Left lung (tissue), 10 donors: ENCODE data around the gene PAK6. TPM values are rescaled to one million over a fixed set of nuclear protein-coding genes. Genes with fewer than 3 reads are reported as not detected.

ENCODE experiments used
- ATAC-seq: fragments of 200-7000 bp; cut with Tn5 transposase; one replicate; pipeline ENCODE4 v1.9.1; 2020; ENCODE audit warnings: moderate library complexity
- DNase-seq, 4 donors: peaks; one replicate each; pipeline ENCODE4 v3.0.0-alpha.2; 2013 to 2020
- H3K27ac ChIP-seq, 2 donors: fragments of 200-600 bp; sonication (generic) in 1 of 2; one replicate each; pipeline versions ENCODE4 v1.5.0 to v1.8.0; 2020 to 2021
- H3K27me3 ChIP-seq, 2 donors: fragments of 200-600 bp; sonication (generic) in 1 of 2; one replicate each; pipeline versions ENCODE4 v1.5.0 to v1.8.0; 2020 to 2021
- H3K36me3 ChIP-seq, 2 donors: fragments of 200-600 bp; sonication (generic) in 1 of 2; one replicate each; pipeline versions ENCODE4 v1.5.0 to v1.8.0; 2020 to 2021
- H3K4me1 ChIP-seq, 2 donors: fragments of 200-600 bp; one replicate each; pipeline ENCODE4 v1.8.0; 2021
- H3K4me3 ChIP-seq, 2 donors: fragments of 200-600 bp; sonication (generic) in 1 of 2; one replicate each; pipeline versions ENCODE4 v1.5.0 to v1.8.0; 2020 to 2021; ENCODE audit warnings: mild to moderate bottlenecking in 1 of 2
- H3K9me3 ChIP-seq, 2 donors: fragments of 200-600 bp; sonication (generic) in 1 of 2; one replicate each; pipeline versions ENCODE4 v1.5.0 to v1.8.0; 2020 to 2021
- intact Hi-C, 2 donors: fragments of 100-400 bp; cut with DNase I; formaldehyde crosslinking; loops; one replicate each; pipeline versions ENCODE4 v1.11.2 to v1.14.2; 2022
- polyA plus RNA-seq, 6 donors: library from polyadenylated mRNA; unstranded; fragments of 120-200 nt; gene quantifications; one replicate each; pipeline ENCODE4 v1.2.1, GENCODE V29; 2013; ENCODE audit not compliant: insufficient read length in 6 of 6
- total RNA-seq, 2 donors: library from RNA; stranded (reverse); fragmentation: NEBNext Ultra II Directional; extraction: Animal tissue kit (Norgen Biotek cat#: 25700); gene quantifications; one replicate each; pipeline ENCODE4 v1.2.1, GENCODE V29; 2021
- TF ChIP-seq, protein P1 (sequence below), 2 donors: fragments of 200-600 bp; sonication (generic) in 1 of 2; IDR thresholded peaks; one replicate each; pipeline versions ENCODE4 v1.5.0 to v1.8.0; 2021; ENCODE audit warnings: antibody characterized with exemption in 2 of 2
- donor health status: DM: no; HTN: yes; CAD: no.
- donor health status: DM: no; HTN: no; CAD: no.

The PAK6 gene
- total and polyA plus RNA-seq, 8 donors, result 5.3 to 14.6 (median 8.1) TPM

DNA sequence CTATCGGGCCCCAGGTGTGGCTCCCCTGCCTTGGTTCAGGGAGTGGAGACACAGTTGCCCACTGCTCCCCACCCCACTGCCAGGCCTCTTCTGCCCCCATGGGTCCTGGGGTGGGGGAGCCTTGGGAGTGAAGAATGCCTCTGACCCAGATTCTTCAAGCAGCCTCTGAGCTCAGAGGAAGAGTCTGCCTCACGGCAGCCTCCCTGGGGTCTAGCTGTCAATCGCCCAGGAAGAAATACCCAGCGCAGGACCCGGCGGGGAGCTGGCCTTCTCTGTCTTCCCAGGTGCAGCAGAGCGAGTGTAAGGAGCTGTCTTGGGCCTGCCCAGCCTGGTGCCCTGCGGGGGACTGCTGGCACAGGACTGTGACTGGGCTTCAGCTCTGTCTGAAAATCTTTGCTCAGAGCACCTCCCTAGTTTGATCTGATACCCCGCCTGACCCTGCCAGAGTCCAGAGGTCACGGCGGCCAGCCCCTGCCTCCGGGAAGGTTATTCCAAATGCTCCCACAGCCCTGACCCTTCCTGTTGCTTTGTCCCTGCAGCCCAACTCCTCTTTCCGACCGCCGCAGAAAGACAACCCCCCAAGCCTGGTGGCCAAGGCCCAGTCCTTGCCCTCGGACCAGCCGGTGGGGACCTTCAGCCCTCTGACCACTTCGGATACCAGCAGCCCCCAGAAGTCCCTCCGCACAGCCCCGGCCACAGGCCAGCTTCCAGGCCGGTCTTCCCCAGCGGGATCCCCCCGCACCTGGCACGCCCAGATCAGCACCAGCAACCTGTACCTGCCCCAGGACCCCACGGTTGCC is 33.0 kb downstream of the PAK6 start:
- intact Hi-C loops, result loop anchor here in 1 of 2 donors (5.0 kb wide), 1 partner anchor 225 kb away; no protein-coding TSS in a partner anchor
- Histone ChIP-seq H3K27me3 (no peaks in the 10 kb centered on the region), H3K4me3 (no peak overlapping the region), H3K9me3 (no peaks in the 10 kb centered on the region), H3K4me1 (peaks cover under 1 to 8% of the 10 kb centered on the region in 2 donors), H3K27ac (no peak overlapping the region), H3K36me3 (no peaks in the 10 kb centered on the region)
- TF ChIP-seq, protein P1, sequence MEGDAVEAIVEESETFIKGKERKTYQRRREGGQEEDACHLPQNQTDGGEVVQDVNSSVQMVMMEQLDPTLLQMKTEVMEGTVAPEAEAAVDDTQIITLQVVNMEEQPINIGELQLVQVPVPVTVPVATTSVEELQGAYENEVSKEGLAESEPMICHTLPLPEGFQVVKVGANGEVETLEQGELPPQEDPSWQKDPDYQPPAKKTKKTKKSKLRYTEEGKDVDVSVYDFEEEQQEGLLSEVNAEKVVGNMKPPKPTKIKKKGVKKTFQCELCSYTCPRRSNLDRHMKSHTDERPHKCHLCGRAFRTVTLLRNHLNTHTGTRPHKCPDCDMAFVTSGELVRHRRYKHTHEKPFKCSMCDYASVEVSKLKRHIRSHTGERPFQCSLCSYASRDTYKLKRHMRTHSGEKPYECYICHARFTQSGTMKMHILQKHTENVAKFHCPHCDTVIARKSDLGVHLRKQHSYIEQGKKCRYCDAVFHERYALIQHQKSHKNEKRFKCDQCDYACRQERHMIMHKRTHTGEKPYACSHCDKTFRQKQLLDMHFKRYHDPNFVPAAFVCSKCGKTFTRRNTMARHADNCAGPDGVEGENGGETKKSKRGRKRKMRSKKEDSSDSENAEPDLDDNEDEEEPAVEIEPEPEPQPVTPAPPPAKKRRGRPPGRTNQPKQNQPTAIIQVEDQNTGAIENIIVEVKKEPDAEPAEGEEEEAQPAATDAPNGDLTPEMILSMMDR (IDR thresholded peaks at IDR 0.05), result no peak
- no peak for ATAC-seq
- no peak for DNase-seq

DNA sequence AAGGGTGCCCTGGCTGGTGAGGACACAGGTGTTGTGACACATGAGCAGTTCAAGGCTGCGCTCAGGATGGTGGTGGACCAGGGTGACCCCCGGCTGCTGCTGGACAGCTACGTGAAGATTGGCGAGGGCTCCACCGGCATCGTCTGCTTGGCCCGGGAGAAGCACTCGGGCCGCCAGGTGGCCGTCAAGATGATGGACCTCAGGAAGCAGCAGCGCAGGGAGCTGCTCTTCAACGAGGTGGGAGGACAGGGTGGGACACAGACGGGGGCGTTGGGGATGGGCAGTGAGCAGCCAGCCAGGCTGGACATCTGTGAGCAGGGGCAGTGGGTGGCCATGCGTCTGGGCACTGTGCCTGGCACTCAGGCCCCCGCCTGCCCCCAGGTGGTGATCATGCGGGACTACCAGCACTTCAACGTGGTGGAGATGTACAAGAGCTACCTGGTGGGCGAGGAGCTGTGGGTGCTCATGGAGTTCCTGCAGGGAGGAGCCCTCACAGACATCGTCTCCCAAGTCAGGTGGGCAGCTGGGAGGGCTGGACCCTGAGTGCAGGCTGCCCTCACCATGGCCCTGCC is 33.7 kb downstream of the PAK6 start:
- peaks cover 0 to 15% of the 10 kb centered on the region in 2 donors for H3K4me1 ChIP-seq
- no peak for ATAC-seq
- intact Hi-C loops, result loop anchor here in 1 of 2 donors (5.0 kb wide), 1 partner anchor 225 kb away; no protein-coding TSS in a partner anchor

DNA sequence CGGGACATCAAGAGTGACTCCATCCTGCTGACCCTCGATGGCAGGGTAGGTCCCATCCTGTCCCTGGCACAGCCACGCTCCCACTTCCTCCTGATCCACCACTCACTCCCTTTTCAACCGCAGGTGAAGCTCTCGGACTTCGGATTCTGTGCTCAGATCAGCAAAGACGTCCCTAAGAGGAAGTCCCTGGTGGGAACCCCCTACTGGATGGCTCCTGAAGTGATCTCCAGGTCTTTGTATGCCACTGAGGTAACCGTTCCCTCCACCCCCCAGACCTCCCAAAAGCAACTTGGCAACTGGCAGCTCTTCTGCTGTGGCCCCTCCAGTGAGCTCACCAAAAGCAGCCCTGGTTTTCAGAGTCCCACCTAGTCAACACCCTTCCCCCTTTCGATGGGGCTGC is 34.6 kb downstream of the PAK6 start:
- Histone ChIP-seq H3K27me3 (peaks cover 0 to 13% of the 10 kb centered on the region in 2 donors), H3K4me3 (no peak overlapping the region), H3K9me3 (no peaks in the 10 kb centered on the region), H3K27ac (no peak overlapping the region), H3K36me3 (no peaks in the 10 kb centered on the region), H3K4me1 (peaks cover 0 to 22% of the 10 kb centered on the region in 2 donors)
- ATAC-seq, result no peak
- intact Hi-C loops, result loop anchor here in 1 of 2 donors (5.0 kb wide), 1 partner anchor 226 kb away; no protein-coding TSS in a partner anchor
- TF ChIP-seq, protein P1 (IDR thresholded peaks at IDR 0.05), result no peak
- DNase-seq, result no peak

More for the DNA sequence above, 33.7 kb downstream of the PAK6 start:
- Histone ChIP-seq H3K4me3 (no peak overlapping the region), H3K27me3 (peaks cover 0 to 4% of the 10 kb centered on the region in 2 donors), H3K27ac (no peak overlapping the region), H3K9me3 (no peaks in the 10 kb centered on the region), H3K36me3 (no peaks in the 10 kb centered on the region)
- TF ChIP-seq, protein P1 (IDR thresholded peaks at IDR 0.05), result no peak
- DNase-seq, result no peak

DNA sequence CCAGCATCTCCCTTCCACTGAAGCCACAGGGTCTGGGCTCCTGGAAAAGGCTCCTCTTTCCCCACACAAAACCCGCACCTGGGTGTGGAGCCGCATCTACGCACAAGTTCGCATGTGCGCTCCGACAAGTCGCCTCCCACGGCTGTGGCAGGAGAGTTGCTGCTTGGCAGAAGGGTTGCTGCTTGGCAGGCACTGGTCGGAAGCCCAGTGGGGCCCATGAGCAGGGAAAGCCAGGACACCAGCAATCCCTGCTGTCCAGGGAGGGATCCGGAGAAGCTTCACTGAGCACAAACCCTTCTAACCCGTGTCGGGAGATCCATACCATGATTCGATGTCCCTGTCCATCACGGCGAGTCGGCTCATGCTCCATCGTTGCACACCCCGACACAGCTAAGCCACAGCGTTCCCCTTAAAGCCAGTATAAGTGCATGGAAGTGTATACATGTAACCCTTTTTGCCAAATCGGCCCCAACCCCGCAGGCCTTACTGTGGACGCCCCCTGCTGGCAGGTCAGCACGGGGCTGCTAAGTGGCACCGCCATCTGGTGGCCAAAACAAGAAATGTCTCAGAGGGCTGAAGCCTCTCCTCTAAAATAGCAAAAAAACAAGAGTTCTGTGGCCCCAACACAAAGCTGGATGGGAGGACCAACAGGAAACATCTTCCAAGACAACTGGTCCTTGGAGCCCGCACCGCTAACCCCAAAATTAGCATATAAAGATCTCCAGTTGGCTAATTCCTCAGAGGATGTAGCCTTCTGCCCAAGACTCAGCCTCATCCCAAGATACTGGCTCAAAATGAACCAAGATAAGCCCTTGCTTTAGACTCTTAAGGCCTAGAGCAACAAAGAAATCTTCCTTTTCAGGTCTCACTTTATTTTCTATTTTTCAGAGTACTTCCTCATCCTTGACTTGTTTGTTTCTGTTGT is 35.7 kb downstream of the PAK6 start:
- ATAC-seq (peak; percentile 84), DNase-seq (peak; percentile 56 to 95 (median 84))

More for the DNA sequence above, 35.7 kb downstream of the PAK6 start:
- no peak overlapping the region for H3K27ac ChIP-seq
- intact Hi-C loops, result loop anchor here in 1 of 2 donors (2.0 to 5.0 kb wide), 2 partner anchors 56 to 227 kb away; no protein-coding TSS in a partner anchor
- no peaks in the 10 kb centered on the region for H3K9me3 ChIP-seq
- no peak overlapping the region for H3K4me3 ChIP-seq
- H3K36me3 ChIP-seq, result no peaks in the 10 kb centered on the region
- peaks cover 3 to 31% of the 10 kb centered on the region in 2 donors for H3K4me1 ChIP-seq
- TF ChIP-seq, protein P1 (IDR thresholded peaks at IDR 0.05), result peak; percentile 99 to 100
- peaks cover 6 to 24% of the 10 kb centered on the region in 2 donors for H3K27me3 ChIP-seq
